ENCODE measurements around the gene IMMP2L. TPM values are rescaled to one million over a fixed set of nuclear protein-coding genes. Genes with fewer than 3 reads are reported as not detected.
A peak's percentile ranks its signal among the peaks of the same experiment; 100 is the strongest.

IMMP2L gene
- polyA plus RNA-seq, 1 of the 3 experiments (the other 2 are of a cell fraction), result 10.7 TPM

GRCh38 chr7:111029574-111030251, 532.6 kb downstream of the IMMP2L start:
- peak overlapping the region; percentile 39 to 69; a peak in 3 of 4 replicates for H3K27ac ChIP-seq (ENCODE audit: low read depth in 2 of 2, low read length in 1 of 2)

More at GRCh38 chr7:111029574-111030251, 532.6 kb downstream of the IMMP2L start:
- Histone ChIP-seq H3K9me2 (no peaks in the 10 kb centered on the region), H3K4me3 (ENCODE audit: low read depth in 2 of 2, low read length in 1 of 2) (no peak overlapping the region; a peak in 1 of 4 replicates), H2AFZ (ENCODE audit: low read depth) (peak overlapping the region; percentile 57; the same call in 1 of the 2 replicates), H3K9ac (peak overlapping the region; percentile 1; the same call in 1 of the 2 replicates), H3K4me2 (peak overlapping the region; percentile 61; the same call in 1 of the 2 replicates), H3K36me3 (replicated peaks in 1 of 2; ENCODE audit: control insufficient read depth in 1 of 2, insufficient read depth in 2 of 2, low read length in 1 of 2) (no peaks in the 10 kb centered on the region), H3K79me2 (ENCODE audit: insufficient read depth) (no peaks in the 10 kb centered on the region), H4K20me1 (ENCODE audit: insufficient read depth) (no peaks in the 10 kb centered on the region), H3K27me3 (ENCODE audit: insufficient read depth) (no peaks in the 10 kb centered on the region), H3K4me1 (ENCODE audit: control insufficient read depth in 1 of 2, insufficient read depth in 2 of 2, low read depth in 1 of 2, low read length in 1 of 2) (peaks cover 7 to 21% of the 10 kb centered on the region in 2 experiments; a peak in 3 of 4 replicates), H3K9me3 (no peaks in the 10 kb centered on the region), H3F3A (replicated peaks; ENCODE audit: insufficient read depth) (peaks cover 18% of the 10 kb centered on the region)
- TF ChIP-seq, protein P1, sequence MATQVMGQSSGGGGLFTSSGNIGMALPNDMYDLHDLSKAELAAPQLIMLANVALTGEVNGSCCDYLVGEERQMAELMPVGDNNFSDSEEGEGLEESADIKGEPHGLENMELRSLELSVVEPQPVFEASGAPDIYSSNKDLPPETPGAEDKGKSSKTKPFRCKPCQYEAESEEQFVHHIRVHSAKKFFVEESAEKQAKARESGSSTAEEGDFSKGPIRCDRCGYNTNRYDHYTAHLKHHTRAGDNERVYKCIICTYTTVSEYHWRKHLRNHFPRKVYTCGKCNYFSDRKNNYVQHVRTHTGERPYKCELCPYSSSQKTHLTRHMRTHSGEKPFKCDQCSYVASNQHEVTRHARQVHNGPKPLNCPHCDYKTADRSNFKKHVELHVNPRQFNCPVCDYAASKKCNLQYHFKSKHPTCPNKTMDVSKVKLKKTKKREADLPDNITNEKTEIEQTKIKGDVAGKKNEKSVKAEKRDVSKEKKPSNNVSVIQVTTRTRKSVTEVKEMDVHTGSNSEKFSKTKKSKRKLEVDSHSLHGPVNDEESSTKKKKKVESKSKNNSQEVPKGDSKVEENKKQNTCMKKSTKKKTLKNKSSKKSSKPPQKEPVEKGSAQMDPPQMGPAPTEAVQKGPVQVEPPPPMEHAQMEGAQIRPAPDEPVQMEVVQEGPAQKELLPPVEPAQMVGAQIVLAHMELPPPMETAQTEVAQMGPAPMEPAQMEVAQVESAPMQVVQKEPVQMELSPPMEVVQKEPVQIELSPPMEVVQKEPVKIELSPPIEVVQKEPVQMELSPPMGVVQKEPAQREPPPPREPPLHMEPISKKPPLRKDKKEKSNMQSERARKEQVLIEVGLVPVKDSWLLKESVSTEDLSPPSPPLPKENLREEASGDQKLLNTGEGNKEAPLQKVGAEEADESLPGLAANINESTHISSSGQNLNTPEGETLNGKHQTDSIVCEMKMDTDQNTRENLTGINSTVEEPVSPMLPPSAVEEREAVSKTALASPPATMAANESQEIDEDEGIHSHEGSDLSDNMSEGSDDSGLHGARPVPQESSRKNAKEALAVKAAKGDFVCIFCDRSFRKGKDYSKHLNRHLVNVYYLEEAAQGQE (IDR thresholded peaks at IDR 0.05; ENCODE audit: low read depth, low read length), result no peak
- TF ChIP-seq TCF12 (IDR thresholded peaks at IDR 0.05) (peak; percentile 22; the same call in 1 of the 2 replicates), GATA2 (CRISPR knock-in tag; IDR thresholded peaks at IDR 0.05) (no peak), ZBTB33 (IDR thresholded peaks at IDR 0.05; ENCODE audit: borderline replicate concordance, low read depth) (no peak), MEF2A (IDR thresholded peaks at IDR 0.05; ENCODE audit: borderline replicate concordance, low read depth) (0 out of 2 replicates have a peak, but pooled peaks have one; percentile 11), EP300 (IDR thresholded peaks at IDR 0.05; ENCODE audit: borderline replicate concordance in 1 of 2, low read depth in 1 of 2, low read length in 1 of 2) (no peak), YY1 (IDR thresholded peaks at IDR 0.05; ENCODE audit: low read depth) (no peak), NFIC (IDR thresholded peaks at IDR 0.05; ENCODE audit: borderline replicate concordance) (peak; percentile 6; the same call in 1 of the 2 replicates), FOXJ3 (CRISPR knock-in tag; IDR thresholded peaks at IDR 0.05) (no peak), USF2 (IDR thresholded peaks at IDR 0.05; ENCODE audit: borderline replicate concordance, low read depth, low read length) (no peak), RAD21 (IDR thresholded peaks at IDR 0.05; ENCODE audit: low read length) (no peak), FOSL2 (IDR thresholded peaks at IDR 0.05; ENCODE audit: borderline replicate concordance, low read depth) (no peak; the same call in 1 of the 2 replicates), CTCF (IDR thresholded peaks at IDR 0.05) (no peak), FOXM1 (IDR thresholded peaks at IDR 0.05; ENCODE audit: low read depth) (no peak)
- TF ChIP-seq, protein P2, sequence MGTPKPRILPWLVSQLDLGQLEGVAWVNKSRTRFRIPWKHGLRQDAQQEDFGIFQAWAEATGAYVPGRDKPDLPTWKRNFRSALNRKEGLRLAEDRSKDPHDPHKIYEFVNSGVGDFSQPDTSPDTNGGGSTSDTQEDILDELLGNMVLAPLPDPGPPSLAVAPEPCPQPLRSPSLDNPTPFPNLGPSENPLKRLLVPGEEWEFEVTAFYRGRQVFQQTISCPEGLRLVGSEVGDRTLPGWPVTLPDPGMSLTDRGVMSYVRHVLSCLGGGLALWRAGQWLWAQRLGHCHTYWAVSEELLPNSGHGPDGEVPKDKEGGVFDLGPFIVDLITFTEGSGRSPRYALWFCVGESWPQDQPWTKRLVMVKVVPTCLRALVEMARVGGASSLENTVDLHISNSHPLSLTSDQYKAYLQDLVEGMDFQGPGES (IDR thresholded peaks at IDR 0.05; ENCODE audit: low read depth, low read length), result no peak
- 41% methylated on average over 1 of the region's 1 CpG for WGBS (ENCODE audit: low lambda C conversion rate)
- DNase-seq, result no peak
- CTCF ChIA-PET, result no interaction called here
- POLR2A ChIA-PET, result no interaction called here

All from SK-N-SH (cell line).